Chondrocyte (in vitro differentiated cells): Measurements from ENCODE around the gene SKAP1. TPM values are rescaled to one million over a fixed set of nuclear protein-coding genes. Genes with fewer than 3 reads are reported as not detected.
"Not testable (repeated sequence)": the region's sequence is repeated elsewhere in the genome, so short reads cannot be mapped to it uniquely, and the experiment has no call there.

Experiments used
- DNase-seq: peaks from one replicate; pipeline ENCODE4 v3.0.0; 2021; ENCODE audit warnings: mixed read lengths, low spot score
- H3K27ac Mint-ChIP-seq: one replicate; pipeline ENCODE4 v1.8.0; 2021; ENCODE audit warnings: mild to moderate bottlenecking, moderate library complexity, mixed read lengths; ENCODE audit not compliant: unreplicated experiment
- H3K27me3 Mint-ChIP-seq: 2 replicates; pipeline ENCODE4 v1.8.0; 2021; ENCODE audit warnings: low read depth, mixed read lengths
- H3K36me3 Mint-ChIP-seq: 2 replicates; pipeline ENCODE4 v1.8.0; 2021; ENCODE audit warnings: low read depth, mixed read lengths
- H3K4me1 Mint-ChIP-seq: 2 replicates; pipeline ENCODE4 v1.8.0; 2021; ENCODE audit warnings: low read depth, mild to moderate bottlenecking, mixed read lengths
- H3K4me3 Mint-ChIP-seq: one replicate; pipeline ENCODE4 v1.8.0; 2021; ENCODE audit warnings: mild to moderate bottlenecking, moderate library complexity, mixed read lengths; ENCODE audit not compliant: unreplicated experiment
- H3K9me3 Mint-ChIP-seq: 2 replicates; pipeline ENCODE4 v1.8.0; 2021; ENCODE audit warnings: low read depth, mixed read lengths
- total RNA-seq: library from RNA; stranded (reverse); gene quantifications from 3 replicates; pipeline ENCODE4 v1.2.1, GENCODE V29; 2021
- TF ChIP-seq, protein P1 (sequence below): fragments of 200-600 bp; sonication (generic); IDR thresholded peaks from 2 replicates; pipeline ENCODE4 v1.5.0; 2021; ENCODE audit warnings: antibody characterized with exemption, mild to moderate bottlenecking, moderate library complexity

SKAP1 gene
- total RNA-seq, 1 donor from 2014 or later, result not detected

DNA sequence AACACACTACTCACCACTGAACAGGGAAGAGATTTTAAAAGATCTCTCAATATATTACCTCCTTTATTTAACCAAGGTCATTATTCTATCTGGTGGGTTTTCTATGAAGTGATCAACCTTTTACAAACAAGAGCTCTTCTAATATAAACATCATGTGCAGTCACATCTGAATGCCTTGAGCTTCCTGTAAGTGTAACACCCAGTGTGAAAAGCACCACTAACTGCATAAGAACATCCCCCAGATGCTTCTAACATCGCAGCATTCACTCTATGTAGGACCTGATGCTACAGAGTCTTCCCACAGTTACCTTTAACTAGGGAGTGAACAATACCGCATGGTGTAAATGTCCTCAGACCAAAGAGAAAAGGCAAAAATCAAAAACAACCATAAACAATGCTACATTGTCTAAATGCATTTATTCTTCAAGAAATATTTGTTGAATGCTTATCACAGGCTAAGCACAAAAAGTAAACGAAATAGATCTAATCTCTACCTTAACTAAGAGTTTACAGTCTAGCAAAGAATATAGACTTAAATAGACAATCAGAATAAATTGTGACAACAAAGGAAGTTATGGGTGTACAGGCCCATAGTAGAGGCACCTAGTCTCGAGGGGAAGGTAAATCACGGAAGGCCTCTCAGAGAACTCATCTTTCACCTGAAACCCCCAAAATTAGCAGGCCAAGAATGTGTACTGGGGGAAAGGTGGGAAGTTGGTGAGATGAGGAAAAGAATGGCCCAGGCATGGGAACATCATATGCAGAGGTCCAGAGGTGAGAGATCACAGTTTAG lies 16.2 kb downstream of the SKAP1 start:
- DNase-seq, result no peak
- TF ChIP-seq, protein P1, sequence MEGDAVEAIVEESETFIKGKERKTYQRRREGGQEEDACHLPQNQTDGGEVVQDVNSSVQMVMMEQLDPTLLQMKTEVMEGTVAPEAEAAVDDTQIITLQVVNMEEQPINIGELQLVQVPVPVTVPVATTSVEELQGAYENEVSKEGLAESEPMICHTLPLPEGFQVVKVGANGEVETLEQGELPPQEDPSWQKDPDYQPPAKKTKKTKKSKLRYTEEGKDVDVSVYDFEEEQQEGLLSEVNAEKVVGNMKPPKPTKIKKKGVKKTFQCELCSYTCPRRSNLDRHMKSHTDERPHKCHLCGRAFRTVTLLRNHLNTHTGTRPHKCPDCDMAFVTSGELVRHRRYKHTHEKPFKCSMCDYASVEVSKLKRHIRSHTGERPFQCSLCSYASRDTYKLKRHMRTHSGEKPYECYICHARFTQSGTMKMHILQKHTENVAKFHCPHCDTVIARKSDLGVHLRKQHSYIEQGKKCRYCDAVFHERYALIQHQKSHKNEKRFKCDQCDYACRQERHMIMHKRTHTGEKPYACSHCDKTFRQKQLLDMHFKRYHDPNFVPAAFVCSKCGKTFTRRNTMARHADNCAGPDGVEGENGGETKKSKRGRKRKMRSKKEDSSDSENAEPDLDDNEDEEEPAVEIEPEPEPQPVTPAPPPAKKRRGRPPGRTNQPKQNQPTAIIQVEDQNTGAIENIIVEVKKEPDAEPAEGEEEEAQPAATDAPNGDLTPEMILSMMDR, result no peak
- H3K27ac Mint-ChIP-seq, result no peak overlapping the region
- no peak overlapping the region for H3K4me3 Mint-ChIP-seq
- H3K36me3 Mint-ChIP-seq, result no peaks in the 10 kb centered on the region
- H3K9me3 Mint-ChIP-seq, result no peaks in the 10 kb centered on the region
- H3K27me3 Mint-ChIP-seq, result peaks cover 57% of the 10 kb centered on the region
- no peaks in the 10 kb centered on the region for H3K4me1 Mint-ChIP-seq

DNA sequence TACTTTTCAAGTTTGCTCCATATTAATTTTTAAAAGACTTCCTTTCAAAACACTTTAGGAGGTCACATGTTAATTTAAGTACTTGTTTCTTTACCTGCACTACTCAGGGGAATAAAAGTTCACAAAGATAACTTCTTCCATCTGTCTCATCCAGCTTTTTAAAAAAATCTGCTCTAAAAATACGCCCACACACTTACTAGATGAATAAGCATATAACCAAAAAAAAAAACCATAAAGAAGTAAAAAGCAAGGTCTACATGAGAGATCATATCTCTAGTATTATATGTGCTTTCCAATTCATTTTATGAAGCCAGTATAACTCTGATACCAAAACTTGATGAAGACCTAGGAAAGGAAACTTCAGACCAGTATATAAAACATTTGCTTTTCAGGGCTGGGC lies 17.2 kb downstream of the SKAP1 start:
- Mint-ChIP-seq H3K36me3 (no peaks in the 10 kb centered on the region), H3K4me3 (no peak overlapping the region), H3K27me3 (peaks cover 58% of the 10 kb centered on the region), H3K27ac (no peak overlapping the region), H3K4me1 (no peaks in the 10 kb centered on the region), H3K9me3 (no peaks in the 10 kb centered on the region)
- DNase-seq, result no peak
- TF ChIP-seq, protein P1, result no peak

DNA sequence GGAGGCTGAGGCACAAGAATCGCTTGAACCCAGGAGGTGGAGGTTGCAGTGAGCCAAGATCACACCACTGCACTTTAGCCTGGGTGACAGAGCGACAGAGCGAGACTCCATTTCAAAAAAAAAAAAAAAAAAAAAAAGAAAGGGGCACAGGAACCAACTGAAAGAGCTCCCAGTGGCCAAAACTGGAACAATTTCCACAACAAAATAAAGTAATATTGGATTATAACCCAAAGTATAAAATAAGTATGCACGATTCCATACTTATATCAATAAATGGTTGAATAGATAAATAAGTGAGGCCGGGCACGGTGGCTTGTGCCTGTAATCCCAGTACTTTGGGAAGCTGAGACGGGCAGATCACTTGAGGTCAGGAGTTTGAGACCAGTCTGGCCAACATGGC lies 19.2 kb downstream of the SKAP1 start:
- DNase-seq, H3K27ac Mint-ChIP-seq, H3K36me3 Mint-ChIP-seq, H3K4me1 Mint-ChIP-seq, H3K9me3 Mint-ChIP-seq, H3K4me3 Mint-ChIP-seq: not testable (repeated sequence)
- peaks cover 53% of the 10 kb centered on the region for H3K27me3 Mint-ChIP-seq

DNA sequence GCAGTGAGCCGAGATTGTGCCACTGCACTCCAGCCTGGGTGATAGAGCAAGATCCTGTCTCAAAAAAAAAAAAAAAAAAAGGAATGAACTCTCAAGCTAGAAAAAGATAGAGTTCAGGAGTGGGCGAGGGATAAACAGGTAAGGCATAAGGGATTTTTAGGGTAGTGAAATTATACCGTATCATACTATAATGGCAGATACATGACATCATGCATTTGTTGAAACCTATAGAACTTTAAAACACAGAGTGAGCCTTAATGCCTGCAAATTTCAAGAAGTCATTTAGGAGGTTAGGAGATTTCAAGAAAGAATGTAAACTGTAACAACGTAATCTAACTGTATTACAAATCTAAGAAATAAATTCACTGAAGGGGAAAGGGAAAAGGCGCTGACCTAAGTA lies 20.4 kb downstream of the SKAP1 start:
- Mint-ChIP-seq H3K4me1 (no peaks in the 10 kb centered on the region), H3K4me3 (no peak overlapping the region), H3K27me3 (peaks cover 45% of the 10 kb centered on the region), H3K36me3 (no peaks in the 10 kb centered on the region), H3K27ac (no peak overlapping the region), H3K9me3 (no peaks in the 10 kb centered on the region)
- no peak for DNase-seq
- TF ChIP-seq, protein P1, result no peak

DNA sequence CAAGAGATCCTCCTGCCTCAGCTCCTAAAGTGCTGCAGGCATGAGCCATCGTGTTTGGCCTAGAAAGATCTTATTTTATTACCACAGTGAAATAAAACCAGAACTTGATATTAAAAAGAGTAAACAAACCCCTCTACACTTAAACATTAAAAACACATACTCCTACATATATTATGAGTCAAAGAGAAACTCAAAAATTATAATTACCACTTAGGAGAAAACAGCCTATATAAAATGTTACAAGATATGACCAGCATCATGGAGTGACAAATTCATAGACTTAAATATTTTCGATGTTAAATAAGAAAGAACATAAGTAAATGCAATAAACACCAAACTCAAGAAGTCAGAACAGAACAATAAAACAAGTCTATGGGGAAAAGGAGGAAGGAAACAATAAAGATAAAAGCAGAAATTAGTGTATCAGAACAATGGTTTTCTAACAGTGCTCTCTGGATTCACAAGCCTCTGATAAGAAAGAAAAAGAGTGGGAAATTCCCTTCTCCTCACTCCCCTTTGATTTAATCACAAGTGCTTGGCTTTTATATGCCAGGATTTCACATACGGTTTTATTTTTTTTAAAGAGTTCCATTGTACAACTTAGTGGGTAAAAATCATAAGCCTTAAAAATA lies 23.0 kb downstream of the SKAP1 start:
- TF ChIP-seq, protein P1, result no peak
- H3K4me3 Mint-ChIP-seq, result no peak overlapping the region
- peaks cover 35% of the 10 kb centered on the region for H3K27me3 Mint-ChIP-seq
- no peaks in the 10 kb centered on the region for H3K36me3 Mint-ChIP-seq
- H3K9me3 Mint-ChIP-seq, result no peaks in the 10 kb centered on the region
- H3K4me1 Mint-ChIP-seq, result no peaks in the 10 kb centered on the region
- DNase-seq, result no peak
- H3K27ac Mint-ChIP-seq, result no peak overlapping the region

DNA sequence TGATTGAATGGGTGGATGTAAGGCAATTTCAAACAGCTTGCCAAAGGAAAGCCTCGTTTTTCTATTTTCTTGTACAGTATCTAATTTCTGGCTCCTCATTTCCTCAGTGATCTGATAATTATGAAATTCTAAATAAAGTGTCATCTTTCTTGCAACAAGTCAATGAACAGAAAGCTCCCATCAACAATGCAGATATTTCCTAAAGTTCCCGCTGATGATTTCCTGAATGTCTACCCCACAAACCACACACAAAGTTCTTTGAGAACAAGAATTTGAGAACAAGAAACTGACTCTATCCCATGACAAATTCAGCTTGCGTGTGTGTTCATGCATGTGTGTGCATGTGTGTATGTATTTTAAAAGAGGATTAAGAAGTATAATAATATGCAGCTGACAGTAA lies 35.2 kb downstream of the SKAP1 start:
- Mint-ChIP-seq H3K9me3 (no peaks in the 10 kb centered on the region), H3K36me3 (no peaks in the 10 kb centered on the region), H3K27me3 (peaks cover 47% of the 10 kb centered on the region), H3K4me1 (no peaks in the 10 kb centered on the region), H3K4me3 (no peak overlapping the region), H3K27ac (no peak overlapping the region)
- DNase-seq, result no peak
- TF ChIP-seq, protein P1, result no peak
